H1 (cell line): Measurements from ENCODE around the gene RHOBTB3. TPM values are rescaled to one million over a fixed set of nuclear protein-coding genes. Genes with fewer than 3 reads are reported as not detected.

Experiments used
- SIN3A ChIP-seq, 2 experiments: IDR thresholded peaks in 1 of 2; conservative IDR thresholded peaks in 1 of 2; 2 replicates each; pipeline ENCODE4 v1.6.1; 2011 to 2012; ENCODE audit warnings: low read length in 2 of 2, improper control_type of control experiment in 1 of 2, low read depth in 1 of 2, mild to moderate bottlenecking in 1 of 2
- polyA plus RNA-seq, 7 experiments: library from polyadenylated mRNA; depleted of rRNA in 3 of 7; stranded (reverse) in 5 of 7; unstranded in 2 of 7; fragments of >200 nt in 5 of 7; fragments of 200-250 nt in 2 of 7; gene quantifications; 1 replicate in 5 of 7; 2 replicates in 1 of 7; 4 replicates in 1 of 7; pipeline versions ENCODE4 v1.2.1 to v1.2.3, GENCODE V29; 2011 to 2013; ENCODE audit warnings: missing spikeins in 2 of 7, mixed read lengths in 2 of 7
- total RNA-seq: library from RNA; stranded (reverse); fragmentation: NEBNext Ultra II Directional; extraction: Animal tissue kit (Norgen Biotek cat#: 25700); gene quantifications from 2 replicates; pipeline ENCODE4 v1.2.1, GENCODE V29; 2021
- TF ChIP-seq, protein P1 (sequence below): fragments of 300-600 bp; sonication (generic); IDR thresholded peaks from 2 replicates; pipeline ENCODE4 v1.7.1; 2012; ENCODE audit warnings: low read length, moderate library complexity, mild to moderate bottlenecking, inconsistent platforms; ENCODE audit not compliant: insufficient replicate concordance

RHOBTB3 gene
- total and polyA plus RNA-seq, 2 of the 8 experiments (the other 6 are each of a cell fraction or from before 2014, with no cell fraction given), result 8.2 to 17.5 TPM

DNA sequence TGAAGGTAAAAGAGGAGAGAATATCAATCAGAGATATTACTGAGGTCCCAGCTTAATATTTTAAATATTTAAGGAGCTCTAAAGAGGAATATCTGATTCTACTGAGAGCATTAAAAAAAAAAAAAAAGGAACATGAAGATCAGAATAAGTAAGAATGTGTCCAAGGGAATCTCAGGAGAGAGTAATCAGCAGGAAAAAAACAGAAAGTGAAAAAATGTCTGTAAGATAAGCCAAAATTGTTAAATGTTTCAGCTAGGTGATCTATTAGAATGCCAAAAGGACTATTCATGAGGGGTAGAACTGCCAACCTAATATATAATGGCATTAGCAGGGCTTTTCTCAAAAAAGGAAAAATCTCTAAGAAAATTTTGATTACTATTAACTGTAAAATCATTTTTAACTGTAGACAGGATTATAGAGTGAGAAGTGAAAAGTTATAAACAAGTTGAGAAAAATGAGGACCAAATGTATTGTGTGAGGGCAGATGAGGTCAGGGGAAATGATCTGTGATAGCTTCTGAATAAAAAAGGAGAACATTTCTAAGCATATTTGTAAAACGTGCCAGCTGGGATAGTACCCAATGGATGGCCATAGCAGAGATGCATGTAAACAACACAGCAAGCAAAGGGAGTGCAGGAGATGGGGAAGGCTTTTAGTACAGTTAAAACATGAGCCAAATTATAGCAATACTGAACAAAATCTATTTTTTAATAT, 9.4 kb upstream of the RHOBTB3 start (continued):
- TF ChIP-seq, protein P1, sequence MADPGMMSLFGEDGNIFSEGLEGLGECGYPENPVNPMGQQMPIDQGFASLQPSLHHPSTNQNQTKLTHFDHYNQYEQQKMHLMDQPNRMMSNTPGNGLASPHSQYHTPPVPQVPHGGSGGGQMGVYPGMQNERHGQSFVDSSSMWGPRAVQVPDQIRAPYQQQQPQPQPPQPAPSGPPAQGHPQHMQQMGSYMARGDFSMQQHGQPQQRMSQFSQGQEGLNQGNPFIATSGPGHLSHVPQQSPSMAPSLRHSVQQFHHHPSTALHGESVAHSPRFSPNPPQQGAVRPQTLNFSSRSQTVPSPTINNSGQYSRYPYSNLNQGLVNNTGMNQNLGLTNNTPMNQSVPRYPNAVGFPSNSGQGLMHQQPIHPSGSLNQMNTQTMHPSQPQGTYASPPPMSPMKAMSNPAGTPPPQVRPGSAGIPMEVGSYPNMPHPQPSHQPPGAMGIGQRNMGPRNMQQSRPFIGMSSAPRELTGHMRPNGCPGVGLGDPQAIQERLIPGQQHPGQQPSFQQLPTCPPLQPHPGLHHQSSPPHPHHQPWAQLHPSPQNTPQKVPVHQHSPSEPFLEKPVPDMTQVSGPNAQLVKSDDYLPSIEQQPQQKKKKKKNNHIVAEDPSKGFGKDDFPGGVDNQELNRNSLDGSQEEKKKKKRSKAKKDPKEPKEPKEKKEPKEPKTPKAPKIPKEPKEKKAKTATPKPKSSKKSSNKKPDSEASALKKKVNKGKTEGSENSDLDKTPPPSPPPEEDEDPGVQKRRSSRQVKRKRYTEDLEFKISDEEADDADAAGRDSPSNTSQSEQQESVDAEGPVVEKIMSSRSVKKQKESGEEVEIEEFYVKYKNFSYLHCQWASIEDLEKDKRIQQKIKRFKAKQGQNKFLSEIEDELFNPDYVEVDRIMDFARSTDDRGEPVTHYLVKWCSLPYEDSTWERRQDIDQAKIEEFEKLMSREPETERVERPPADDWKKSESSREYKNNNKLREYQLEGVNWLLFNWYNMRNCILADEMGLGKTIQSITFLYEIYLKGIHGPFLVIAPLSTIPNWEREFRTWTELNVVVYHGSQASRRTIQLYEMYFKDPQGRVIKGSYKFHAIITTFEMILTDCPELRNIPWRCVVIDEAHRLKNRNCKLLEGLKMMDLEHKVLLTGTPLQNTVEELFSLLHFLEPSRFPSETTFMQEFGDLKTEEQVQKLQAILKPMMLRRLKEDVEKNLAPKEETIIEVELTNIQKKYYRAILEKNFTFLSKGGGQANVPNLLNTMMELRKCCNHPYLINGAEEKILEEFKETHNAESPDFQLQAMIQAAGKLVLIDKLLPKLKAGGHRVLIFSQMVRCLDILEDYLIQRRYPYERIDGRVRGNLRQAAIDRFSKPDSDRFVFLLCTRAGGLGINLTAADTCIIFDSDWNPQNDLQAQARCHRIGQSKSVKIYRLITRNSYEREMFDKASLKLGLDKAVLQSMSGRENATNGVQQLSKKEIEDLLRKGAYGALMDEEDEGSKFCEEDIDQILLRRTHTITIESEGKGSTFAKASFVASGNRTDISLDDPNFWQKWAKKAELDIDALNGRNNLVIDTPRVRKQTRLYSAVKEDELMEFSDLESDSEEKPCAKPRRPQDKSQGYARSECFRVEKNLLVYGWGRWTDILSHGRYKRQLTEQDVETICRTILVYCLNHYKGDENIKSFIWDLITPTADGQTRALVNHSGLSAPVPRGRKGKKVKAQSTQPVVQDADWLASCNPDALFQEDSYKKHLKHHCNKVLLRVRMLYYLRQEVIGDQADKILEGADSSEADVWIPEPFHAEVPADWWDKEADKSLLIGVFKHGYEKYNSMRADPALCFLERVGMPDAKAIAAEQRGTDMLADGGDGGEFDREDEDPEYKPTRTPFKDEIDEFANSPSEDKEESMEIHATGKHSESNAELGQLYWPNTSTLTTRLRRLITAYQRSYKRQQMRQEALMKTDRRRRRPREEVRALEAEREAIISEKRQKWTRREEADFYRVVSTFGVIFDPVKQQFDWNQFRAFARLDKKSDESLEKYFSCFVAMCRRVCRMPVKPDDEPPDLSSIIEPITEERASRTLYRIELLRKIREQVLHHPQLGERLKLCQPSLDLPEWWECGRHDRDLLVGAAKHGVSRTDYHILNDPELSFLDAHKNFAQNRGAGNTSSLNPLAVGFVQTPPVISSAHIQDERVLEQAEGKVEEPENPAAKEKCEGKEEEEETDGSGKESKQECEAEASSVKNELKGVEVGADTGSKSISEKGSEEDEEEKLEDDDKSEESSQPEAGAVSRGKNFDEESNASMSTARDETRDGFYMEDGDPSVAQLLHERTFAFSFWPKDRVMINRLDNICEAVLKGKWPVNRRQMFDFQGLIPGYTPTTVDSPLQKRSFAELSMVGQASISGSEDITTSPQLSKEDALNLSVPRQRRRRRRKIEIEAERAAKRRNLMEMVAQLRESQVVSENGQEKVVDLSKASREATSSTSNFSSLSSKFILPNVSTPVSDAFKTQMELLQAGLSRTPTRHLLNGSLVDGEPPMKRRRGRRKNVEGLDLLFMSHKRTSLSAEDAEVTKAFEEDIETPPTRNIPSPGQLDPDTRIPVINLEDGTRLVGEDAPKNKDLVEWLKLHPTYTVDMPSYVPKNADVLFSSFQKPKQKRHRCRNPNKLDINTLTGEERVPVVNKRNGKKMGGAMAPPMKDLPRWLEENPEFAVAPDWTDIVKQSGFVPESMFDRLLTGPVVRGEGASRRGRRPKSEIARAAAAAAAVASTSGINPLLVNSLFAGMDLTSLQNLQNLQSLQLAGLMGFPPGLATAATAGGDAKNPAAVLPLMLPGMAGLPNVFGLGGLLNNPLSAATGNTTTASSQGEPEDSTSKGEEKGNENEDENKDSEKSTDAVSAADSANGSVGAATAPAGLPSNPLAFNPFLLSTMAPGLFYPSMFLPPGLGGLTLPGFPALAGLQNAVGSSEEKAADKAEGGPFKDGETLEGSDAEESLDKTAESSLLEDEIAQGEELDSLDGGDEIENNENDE, result no peak
- no peak for TF ChIP-seq SIN3A (conservative IDR thresholded peaks at IDR 0.05 in 1 of 2, IDR thresholded peaks at IDR 0.05 in 1 of 2; ENCODE audit: low read depth in 1 of 2, low read length in 2 of 2)
- TF ChIP-seq, all 59 proteins: peak for 0
